GM23248 (cell line): Measurements from ENCODE around the gene TOMM22. TPM values are rescaled to one million over a fixed set of nuclear protein-coding genes. Genes with fewer than 3 reads are reported as not detected.

Experiments used
- DNase-seq: peaks from one replicate; pipeline ENCODE4 v3.0.0-alpha.2; 2015
- H2AFZ ChIP-seq: fragments of 200-600 bp; sonication (generic); 2 replicates; pipeline ENCODE4 v1.6.1; 2016; ENCODE audit warnings: antibody characterized with exemption
- H3F3A ChIP-seq: fragments of 200-600 bp; sonication (generic); 2 replicates; pipeline ENCODE4 v1.6.1; 2016; ENCODE audit warnings: mild to moderate bottlenecking, antibody characterized with exemption, mixed run types; ENCODE audit not compliant: insufficient read depth
- H3K27ac ChIP-seq: fragments of 200-600 bp; sonication (generic); 2 replicates; pipeline ENCODE4 v1.5.1; 2016; ENCODE audit warnings: mild to moderate bottlenecking
- H3K27me3 ChIP-seq: fragments of 200-600 bp; sonication (generic); replicated peaks from 2 replicates; pipeline ENCODE4 v1.6.1; 2016; ENCODE audit warnings: mild to moderate bottlenecking; ENCODE audit not compliant: insufficient read depth
- H3K36me3 ChIP-seq: fragments of 200-600 bp; sonication (generic); 2 replicates; pipeline ENCODE4 v1.6.1; 2016; ENCODE audit warnings: low read depth, mild to moderate bottlenecking
- H3K4me1 ChIP-seq: fragments of 200-600 bp; sonication (generic); 2 replicates; pipeline ENCODE4 v1.6.1; 2016; ENCODE audit warnings: mild to moderate bottlenecking; ENCODE audit not compliant: insufficient read depth
- H3K4me2 ChIP-seq: fragments of 200-600 bp; sonication (generic); one replicate; pipeline ENCODE4 v1.6.1; 2016; ENCODE audit warnings: mild to moderate bottlenecking; ENCODE audit not compliant: unreplicated experiment
- H3K4me3 ChIP-seq: fragments of 200-600 bp; sonication (generic); 2 replicates; pipeline ENCODE4 v1.5.1; 2016; ENCODE audit warnings: mild to moderate bottlenecking
- H3K79me2 ChIP-seq: fragments of 200-600 bp; sonication (generic); 2 replicates; pipeline ENCODE4 v1.6.1; 2016; ENCODE audit warnings: mild to moderate bottlenecking; ENCODE audit not compliant: insufficient read depth
- H3K9ac ChIP-seq: fragments of 200-600 bp; sonication (generic); 2 replicates; pipeline ENCODE4 v1.6.1; 2016; ENCODE audit warnings: mild to moderate bottlenecking
- H3K9me2 ChIP-seq: fragments of 200-600 bp; sonication (generic); 2 replicates; pipeline ENCODE4 v1.6.1; 2016; ENCODE audit warnings: mixed run types, mild to moderate bottlenecking, moderate library complexity; ENCODE audit not compliant: insufficient read depth
- H3K9me3 ChIP-seq: fragments of 200-600 bp; sonication (generic); one replicate; pipeline ENCODE4 v1.6.1; 2017; ENCODE audit warnings: low read depth
- H4K20me1 ChIP-seq: fragments of 200-600 bp; sonication (generic); 2 replicates; pipeline ENCODE4 v1.6.0; 2016; ENCODE audit not compliant: insufficient read depth
- EZH2 ChIP-seq: fragments of 200-600 bp; sonication (generic); IDR thresholded peaks from 2 replicates; pipeline ENCODE4 v1.6.1; 2018; ENCODE audit warnings: antibody characterized with exemption, mild to moderate bottlenecking; ENCODE audit not compliant: insufficient read depth, poor library complexity, severe bottlenecking
- EZH2phosphoT487 ChIP-seq: fragments of 200-600 bp; sonication (generic); IDR thresholded peaks from 2 replicates; pipeline ENCODE4 v1.6.1; 2018; ENCODE audit warnings: antibody characterized with exemption, moderate library complexity, mild to moderate bottlenecking, low read depth; ENCODE audit not compliant: insufficient read depth
- WGBS, 2 experiments: methylation state at CpG; one replicate each; pipeline ENCODE4 v1.1.6; 2015 to 2017; ENCODE audit warnings: low lambda C conversion rate in 2 of 2, low coverage in 1 of 2; ENCODE audit errors: missing lambda C conversion rate in 2 of 2; 5-methylcytosine and 5-hydroxymethylcytosine counted together
- in situ Hi-C: fragments of 300-500 bp; cut with MboI; formaldehyde crosslinking; loops from 2 replicates; pipeline ENCODE4 v1.15.0; 2020
- polyA plus RNA-seq: library from polyadenylated mRNA; unstranded; fragments of >200 nt; fragmentation: Nextera tagmentation; extraction: Ambion mirVana; gene quantifications from 2 replicates; pipeline ENCODE4 v1.2.1, GENCODE V29; 2016
- total RNA-seq: library from RNA; depleted of rRNA; stranded (reverse); fragments of >200 nt; shearing (Covaris generic); gene quantifications from 2 replicates; pipeline ENCODE4 v1.2.3, GENCODE V29; 2014

TOMM22 gene
- total and polyA plus RNA-seq, 2 experiments from 2014 or later, result 48.9 to 92.0 TPM

- Histone ChIP-seq H3K9ac (peak overlapping the region; percentile 57), H3K36me3 (peaks cover 10% of the 10 kb centered on the region; the same call in 1 of the 2 replicates)
- DNase-seq, result peak; percentile 94
Measured at GRCh38 chr22:38696606-38697424, 15.1 kb downstream of the TOMM22 start.

DNA sequence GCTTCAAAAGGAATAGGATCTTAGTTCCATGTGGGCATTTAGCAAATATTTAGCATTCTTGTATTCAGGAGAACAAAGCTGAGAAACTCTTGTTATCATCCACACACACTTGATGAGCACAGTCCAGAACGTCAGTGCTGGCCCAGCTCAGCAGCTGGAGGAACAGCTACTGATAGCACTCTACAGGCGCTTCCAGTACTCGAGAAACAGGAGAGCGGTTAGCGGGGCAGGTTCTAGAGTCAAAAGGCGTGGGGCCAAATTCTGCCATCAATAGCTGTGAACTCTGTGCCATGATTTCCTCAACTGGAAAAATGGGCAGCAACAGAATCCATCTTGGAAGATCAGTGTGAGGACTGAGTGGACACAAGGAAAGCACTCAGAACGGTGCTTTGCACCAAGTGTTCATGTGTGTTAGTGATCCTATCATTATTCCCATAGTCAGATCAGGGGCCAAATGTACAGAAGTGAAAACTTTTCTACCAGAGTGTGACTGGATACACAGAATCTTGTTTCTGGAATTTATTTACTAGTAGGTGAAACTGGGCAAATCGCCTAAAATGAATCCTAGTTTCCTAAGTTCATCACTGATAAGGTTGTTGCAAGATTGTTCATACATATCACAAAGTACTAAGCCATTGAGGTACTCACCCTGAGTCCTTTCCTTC, 15.8 kb downstream of the TOMM22 start:
- peak; percentile 50 for DNase-seq
- Histone ChIP-seq H3F3A (peaks cover 41% of the 10 kb centered on the region), H3K79me2 (peaks cover 75% of the 10 kb centered on the region), H3K9ac (peak overlapping the region; percentile 57), H3K27me3 (no peaks in the 10 kb centered on the region), H3K4me1 (peaks cover 41% of the 10 kb centered on the region), H4K20me1 (no peaks in the 10 kb centered on the region), H3K36me3 (peaks cover 6% of the 10 kb centered on the region; the same call in 1 of the 2 replicates), H3K9me2 (no peaks in the 10 kb centered on the region), H3K9me3 (no peaks in the 10 kb centered on the region), H2AFZ (no peak overlapping the region), H3K27ac (peak overlapping the region; percentile 97), H3K4me2 (peak overlapping the region; percentile 95), H3K4me3 (peak overlapping the region; percentile 87)
- in situ Hi-C loops, result no loop called here
- no peak for TF ChIP-seq EZH2
- no peak for TF ChIP-seq EZH2phosphoT487
- 75 to 78% methylated on average over 8 of the region's 8 CpGs for WGBS, 2 experiments

More at GRCh38 chr22:38696606-38697424, 15.1 kb downstream of the TOMM22 start:
- H3F3A ChIP-seq, result peaks cover 41% of the 10 kb centered on the region
- H3K4me3 ChIP-seq, result peak overlapping the region; percentile 87
- 25 to 38% methylated on average over 3 of the region's 3 CpGs for WGBS, 2 experiments
- no peaks in the 10 kb centered on the region for H3K9me2 ChIP-seq
- TF ChIP-seq EZH2phosphoT487 (no peak), EZH2 (no peak)
- peaks cover 83% of the 10 kb centered on the region for H3K79me2 ChIP-seq
- H3K27ac ChIP-seq, result peak overlapping the region; percentile 97
- H2AFZ ChIP-seq, result no peak overlapping the region
- H4K20me1 ChIP-seq, result no peaks in the 10 kb centered on the region
- peak overlapping the region; percentile 63 for H3K4me2 ChIP-seq
- H3K9me3 ChIP-seq, result no peaks in the 10 kb centered on the region
- peaks cover 41% of the 10 kb centered on the region for H3K4me1 ChIP-seq
- in situ Hi-C loops, result no loop called here
- no peaks in the 10 kb centered on the region for H3K27me3 ChIP-seq

DNA sequence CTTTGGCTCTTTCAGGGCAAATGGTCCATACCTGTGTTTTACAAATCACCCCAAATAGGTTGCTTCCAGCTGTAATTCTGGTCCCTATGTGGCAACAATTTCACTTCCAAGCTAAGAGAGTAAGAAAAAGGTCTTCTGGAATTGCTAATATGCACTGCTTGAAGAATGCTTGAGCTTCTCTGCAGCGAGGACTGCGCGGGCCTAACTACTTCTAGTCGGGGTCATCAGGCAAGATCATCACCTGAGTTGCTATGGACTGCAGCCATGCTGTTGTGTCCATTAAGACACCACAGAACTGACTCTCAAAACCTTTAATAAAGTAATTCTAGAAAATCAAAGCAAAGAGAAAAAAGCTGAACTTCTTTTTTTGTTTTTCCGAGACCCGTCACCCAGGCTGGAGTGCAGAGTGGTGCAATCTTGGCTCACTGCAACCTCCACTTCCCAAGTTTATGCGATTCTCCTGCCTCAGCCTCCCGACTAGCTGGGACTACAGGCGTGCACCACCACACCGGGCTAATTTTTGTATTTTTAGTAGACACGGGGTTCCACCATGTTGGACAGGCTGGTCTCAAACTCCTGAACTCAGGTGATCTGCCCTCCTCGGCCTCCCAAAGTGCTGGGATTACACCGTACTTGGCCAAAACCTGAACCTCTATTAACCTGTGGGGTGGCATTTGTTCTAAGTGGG, 16.8 kb downstream of the TOMM22 start:
- Histone ChIP-seq H3K79me2 (peaks cover 65% of the 10 kb centered on the region), H3K9ac (peak overlapping the region; percentile 99), H3K4me1 (peaks cover 41% of the 10 kb centered on the region), H3K27ac (peak overlapping the region; percentile 97; the same call in 1 of the 2 replicates), H3K4me2 (peak overlapping the region; percentile 95), H3K27me3 (no peaks in the 10 kb centered on the region), H3K9me2 (no peaks in the 10 kb centered on the region), H3K4me3 (peak overlapping the region; percentile 87), H4K20me1 (no peaks in the 10 kb centered on the region), H2AFZ (no peak overlapping the region), H3K36me3 (peaks cover 6% of the 10 kb centered on the region; the same call in 1 of the 2 replicates), H3K9me3 (no peaks in the 10 kb centered on the region), H3F3A (peaks cover 41% of the 10 kb centered on the region)
- in situ Hi-C loops, result no loop called here
- DNase-seq, result no peak
- TF ChIP-seq EZH2 (no peak), EZH2phosphoT487 (no peak)
- 90 to 94% methylated on average over 13 of the region's 13 CpGs for WGBS, 2 experiments

GRCh38 chr22:38699143-38699542, 17.4 kb downstream of the TOMM22 start:
- H3K4me3 ChIP-seq, result peak overlapping the region; percentile 87

More at GRCh38 chr22:38699143-38699542, 17.4 kb downstream of the TOMM22 start:
- peak overlapping the region; percentile 99 for H3K9ac ChIP-seq
- H3K27ac ChIP-seq, result peak overlapping the region; percentile 97
- no peaks in the 10 kb centered on the region for H4K20me1 ChIP-seq
- peak overlapping the region; percentile 95 for H3K4me2 ChIP-seq
- no peaks in the 10 kb centered on the region for H3K9me2 ChIP-seq
- H3K4me1 ChIP-seq, result peaks cover 41% of the 10 kb centered on the region
- no peaks in the 10 kb centered on the region for H3K9me3 ChIP-seq
- 70 to 77% methylated on average over 5 of the region's 5 CpGs for WGBS, 2 experiments
- H3K79me2 ChIP-seq, result peaks cover 59% of the 10 kb centered on the region
- H3F3A ChIP-seq, result peaks cover 41% of the 10 kb centered on the region
- TF ChIP-seq EZH2phosphoT487, result no peak
- TF ChIP-seq EZH2, result no peak
- peak; percentile 6 for DNase-seq
- peaks cover 2% of the 10 kb centered on the region; the same call in 1 of the 2 replicates for H3K36me3 ChIP-seq
- in situ Hi-C loops, result no loop called here
- H3K27me3 ChIP-seq, result no peaks in the 10 kb centered on the region
- H2AFZ ChIP-seq, result no peak overlapping the region
